ENCODE results near the gene ENTPD6.

ENTPD6 gene

DNA sequence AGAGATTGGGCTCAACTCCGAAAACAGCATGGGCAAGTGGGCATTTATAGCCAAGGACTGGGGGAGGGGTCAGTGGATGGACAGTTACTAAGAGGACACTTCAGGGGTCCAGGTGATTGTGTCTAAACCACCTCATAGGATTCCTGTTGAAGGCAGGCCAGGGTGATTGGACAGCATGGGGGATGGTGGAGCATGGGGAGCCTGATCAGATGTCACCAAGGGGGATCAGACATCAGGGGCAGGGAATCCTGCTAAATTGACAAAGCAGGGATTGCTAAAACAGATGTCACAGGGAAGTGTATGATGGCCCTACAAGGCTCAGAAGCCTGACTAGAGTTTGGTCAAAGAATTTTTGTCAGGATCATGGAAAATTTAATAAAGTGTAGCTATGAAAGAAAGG, 49.9 kb downstream of the ENTPD6 start:
- no peak for DNase-seq

DNA sequence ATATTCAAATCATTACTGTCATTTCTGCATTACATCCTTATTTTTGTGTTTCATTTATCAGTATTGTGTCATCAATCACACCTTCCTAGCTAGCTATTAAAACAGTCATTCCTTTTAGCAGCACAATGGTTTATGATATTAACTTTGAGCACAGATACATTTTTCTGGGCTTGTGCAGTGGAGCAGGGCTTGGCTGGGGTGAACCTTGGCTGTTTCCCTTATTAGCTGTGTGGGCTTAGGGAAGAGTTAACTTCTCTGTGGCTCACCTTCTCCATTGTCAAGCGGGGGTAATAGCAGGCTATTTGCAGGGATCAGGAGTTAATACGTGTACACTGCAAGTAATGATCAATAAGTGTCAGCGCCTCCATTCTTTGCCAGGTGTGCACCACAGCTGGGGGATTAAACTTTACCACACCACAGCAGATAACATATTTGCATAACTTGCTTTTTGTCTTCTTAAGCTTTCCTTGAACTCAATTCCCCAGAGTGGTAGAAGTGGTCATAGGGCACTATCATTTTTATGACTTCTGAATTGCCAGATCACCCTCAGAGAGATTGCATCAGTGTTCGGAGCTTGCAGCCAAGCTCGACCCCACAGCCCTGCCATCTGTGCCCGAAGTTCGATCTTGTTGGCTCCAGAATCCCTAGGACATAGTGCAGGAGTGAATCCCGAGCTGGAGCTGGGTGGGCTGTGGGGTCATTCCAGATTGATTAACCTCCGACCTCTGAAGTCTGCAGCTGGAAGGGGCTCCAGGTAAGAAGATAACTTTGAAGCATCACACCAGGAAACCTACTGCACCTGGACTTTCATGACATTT, 50.9 kb downstream of the ENTPD6 start:
- DNase-seq: no peak

DNA sequence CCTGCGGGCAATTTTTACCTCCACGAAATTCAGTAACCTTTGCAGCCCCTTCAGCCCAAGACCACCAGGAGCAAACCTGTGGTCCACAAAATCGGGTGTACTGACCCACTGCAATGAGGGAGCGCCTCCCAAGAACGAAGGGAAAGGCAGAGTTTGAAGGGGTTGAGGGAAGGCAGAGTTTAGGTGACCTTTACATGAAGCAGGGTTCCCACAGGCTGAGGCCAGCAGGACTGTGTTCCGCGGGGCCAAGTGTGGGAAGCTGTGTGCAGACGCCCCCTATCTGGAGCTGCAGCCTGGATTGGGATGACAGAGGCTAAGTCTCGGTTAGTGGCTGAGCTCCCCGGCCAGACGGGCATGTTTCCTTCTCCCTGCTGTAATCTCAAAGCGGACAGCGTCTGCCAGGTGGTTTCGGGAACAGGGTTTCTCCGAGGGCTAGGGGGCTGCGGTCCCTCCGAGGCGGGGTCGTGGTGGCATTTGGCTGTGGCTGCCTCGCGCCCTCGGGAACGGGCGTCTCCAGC, 51.5 kb downstream of the ENTPD6 start:
- peak; percentile 82 for DNase-seq

DNA sequence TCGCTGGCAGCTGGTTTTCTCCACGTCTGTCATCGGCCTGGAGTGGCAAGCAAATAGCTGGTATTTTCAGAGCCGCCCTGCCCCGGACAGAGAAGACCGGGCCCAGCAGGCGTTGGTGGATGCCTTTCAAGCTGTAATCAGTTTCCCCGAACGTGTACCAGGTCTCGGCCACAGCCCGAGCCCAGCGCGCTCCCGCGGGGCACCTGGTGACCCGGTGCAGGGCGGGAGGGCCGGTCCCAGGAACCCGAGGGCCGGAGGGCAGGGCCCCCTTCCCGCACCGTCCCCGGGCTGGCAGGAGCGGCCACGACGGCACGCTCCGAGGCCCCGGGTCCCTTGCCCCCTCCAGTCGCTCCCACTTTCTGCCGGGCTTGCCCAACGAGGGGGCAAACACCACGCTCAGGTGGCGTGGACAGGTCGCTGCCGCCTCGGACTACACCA, 52.0 kb downstream of the ENTPD6 start:
- peak; percentile 82 for DNase-seq

DNA sequence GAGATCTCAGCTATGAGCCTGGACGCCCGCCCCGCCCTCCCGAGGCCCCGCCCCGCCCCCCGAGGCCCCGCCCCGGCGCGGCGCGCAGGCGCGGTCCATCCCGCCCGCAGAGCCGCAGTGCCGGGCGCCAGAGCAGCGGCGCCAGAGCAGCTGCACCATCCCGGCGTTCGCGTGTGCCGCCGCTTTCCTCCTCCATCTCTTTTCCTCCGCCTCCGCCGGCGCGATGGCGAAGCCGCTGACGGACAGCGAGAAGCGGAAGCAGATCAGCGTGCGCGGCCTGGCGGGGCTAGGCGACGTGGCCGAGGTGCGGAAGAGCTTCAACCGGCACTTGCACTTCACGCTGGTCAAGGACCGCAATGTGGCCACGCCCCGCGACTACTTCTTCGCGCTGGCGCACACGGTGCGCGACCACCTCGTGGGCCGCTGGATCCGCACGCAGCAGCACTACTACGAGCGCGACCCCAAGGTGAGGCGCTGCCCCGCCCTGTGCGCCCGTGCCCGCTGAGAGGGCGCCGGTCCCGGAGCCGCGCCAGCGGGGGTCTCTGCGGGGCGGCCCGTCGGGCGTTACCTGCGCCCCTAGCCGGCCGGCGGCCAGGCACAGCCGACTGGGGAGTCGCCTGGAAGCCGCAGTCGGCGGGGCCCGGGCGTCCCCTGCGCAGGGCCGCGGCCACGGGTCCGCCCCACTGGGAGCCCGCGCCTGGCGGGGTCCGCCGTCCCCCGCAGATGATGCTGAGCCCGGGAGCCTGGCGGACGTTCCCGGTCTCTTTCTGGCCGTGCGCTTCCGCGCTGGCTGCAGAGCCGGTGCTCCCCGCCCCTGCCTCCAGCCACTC, 52.7 kb downstream of the ENTPD6 start, which contains the start of gene PYGB:
PYGB (plus strand) TSS at position 130 of the 830 bp plus-strand sequence; CDS start at position 224, 94 bp downstream.
- peak; percentile 93 for DNase-seq

DNA sequence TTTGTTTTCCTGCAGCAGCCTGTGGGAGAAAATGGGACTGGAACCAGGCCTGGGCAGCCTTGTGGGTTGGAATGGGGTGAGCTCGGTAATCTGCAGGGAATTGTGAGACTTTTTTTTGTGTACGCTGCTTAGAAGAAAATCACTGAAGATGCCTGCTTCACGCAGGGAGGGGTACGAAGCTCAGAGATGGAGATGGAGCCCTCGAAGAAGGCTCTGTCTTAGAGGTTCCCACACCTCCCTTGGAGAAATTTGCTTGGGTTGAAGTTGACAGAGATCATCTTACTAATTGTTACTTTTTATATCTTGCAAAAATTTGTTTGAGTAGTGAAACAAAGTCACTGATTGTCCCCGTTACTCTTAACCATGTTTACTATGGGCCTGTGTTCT, 53.3 kb downstream of the ENTPD6 start:
- no peak for DNase-seq

DNA sequence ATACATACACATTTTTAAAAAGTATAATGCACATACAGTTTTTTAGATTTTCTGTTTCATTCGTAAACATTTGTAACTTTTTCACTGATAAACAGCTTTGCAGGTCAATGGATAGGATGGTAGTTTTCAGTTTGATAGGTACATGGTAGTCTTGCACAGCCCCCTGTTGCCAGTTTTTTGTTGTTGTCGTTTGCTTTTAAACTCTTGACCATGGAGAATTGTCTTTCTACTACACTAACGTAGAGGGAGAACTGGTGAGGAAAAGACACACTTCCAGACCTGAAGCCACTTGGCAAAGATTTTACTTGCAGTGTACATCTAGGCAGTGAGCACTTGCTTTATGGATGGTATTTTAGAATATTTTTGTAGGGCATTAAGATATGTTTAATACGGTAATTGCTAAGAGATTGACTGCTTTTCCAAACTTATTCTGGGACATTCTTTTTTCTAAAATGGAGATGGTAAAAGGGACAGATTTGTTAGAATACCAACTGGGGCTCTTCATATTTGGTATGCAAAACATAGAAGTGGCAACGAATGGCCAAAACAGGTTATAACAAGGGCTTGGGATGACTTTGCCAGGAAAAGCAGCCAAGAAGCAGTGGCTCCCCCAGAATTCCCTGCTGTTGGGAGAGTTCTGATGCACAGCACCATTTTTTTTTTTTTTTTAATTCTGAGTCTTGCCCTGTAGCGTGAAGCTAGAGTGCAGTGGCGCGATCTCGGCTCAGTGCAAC, 53.9 kb downstream of the ENTPD6 start:
- DNase-seq: no peak

DNA sequence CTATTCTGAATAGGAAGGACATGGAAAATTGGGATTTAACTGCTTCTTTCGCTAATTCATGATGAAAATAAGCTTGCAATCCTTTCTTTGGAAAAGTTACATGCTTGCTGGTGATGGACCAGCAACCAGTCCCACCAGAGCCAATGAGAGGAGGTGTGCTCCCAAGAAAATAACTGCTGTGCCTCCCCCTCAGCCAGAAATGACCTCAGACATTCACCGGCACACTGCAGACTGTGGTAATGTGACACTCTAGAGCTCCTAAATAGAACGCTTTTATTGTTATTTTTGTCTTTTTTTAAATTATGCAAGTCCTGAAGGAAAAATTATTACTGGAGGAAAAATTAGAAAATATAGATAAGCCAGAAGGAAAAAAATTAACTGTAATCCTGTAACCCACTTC, 55.0 kb downstream of the ENTPD6 start:
- DNase-seq: no peak

DNA sequence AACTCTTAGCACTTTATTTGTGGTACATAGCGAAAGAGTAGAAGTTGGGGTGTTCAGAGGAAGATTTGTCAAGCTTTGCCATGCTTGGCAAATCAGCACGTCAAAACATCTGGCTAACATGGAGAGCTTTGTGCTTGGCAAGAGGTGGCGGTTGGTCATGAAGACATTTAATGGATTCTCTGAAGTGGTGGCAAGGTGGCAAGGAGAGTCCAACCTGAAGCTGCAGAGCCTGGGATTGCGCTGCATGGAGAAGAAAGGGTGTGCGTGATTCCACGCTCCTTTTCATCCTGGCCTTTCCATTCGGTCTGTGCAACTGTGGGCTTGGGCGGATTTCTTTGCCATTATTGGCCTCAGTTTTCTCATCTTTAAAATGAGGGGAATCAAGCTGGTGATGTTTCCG, 55.5 kb downstream of the ENTPD6 start:
- no peak for DNase-seq

DNA sequence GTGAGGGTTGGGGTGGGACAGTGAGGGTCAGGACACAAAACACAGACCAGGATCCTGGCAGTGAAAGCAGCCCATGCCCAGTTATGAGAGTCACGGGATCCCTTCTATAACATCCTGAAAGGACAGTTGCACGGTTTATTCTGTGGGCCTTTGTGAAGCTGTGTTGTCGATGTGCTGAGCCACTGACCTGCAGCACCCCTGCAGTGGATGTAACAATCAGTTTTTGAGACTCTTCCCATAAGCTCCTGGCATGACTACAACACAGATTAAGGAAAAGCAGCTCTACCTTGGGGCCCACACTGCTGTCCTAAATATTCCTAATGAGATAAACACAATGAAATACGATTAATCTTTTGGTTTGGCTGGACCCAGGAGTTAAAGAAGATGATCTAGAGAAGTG, 56.0 kb downstream of the ENTPD6 start:
- no peak for DNase-seq

DNA sequence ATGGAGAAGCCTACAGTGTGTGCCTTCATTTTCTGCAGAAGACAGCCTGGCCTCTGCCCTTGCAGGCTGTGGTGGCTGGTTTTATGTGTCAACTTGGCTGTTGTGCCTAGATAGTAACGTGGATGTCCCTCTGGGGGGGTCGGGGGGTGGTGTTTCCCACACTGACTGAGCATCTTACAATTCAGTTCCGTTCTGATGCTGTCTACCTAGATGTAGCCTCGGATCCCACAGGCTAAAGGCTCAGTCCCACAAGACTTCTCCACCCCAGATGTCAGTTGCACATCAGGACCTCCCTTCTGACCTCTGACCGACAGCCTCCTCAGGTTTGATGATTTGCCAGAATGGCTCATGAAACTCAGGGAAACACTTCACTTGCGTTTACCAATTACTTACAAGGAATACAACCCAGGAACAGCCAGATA, 56.7 kb downstream of the ENTPD6 start:
- DNase-seq: no peak

DNA sequence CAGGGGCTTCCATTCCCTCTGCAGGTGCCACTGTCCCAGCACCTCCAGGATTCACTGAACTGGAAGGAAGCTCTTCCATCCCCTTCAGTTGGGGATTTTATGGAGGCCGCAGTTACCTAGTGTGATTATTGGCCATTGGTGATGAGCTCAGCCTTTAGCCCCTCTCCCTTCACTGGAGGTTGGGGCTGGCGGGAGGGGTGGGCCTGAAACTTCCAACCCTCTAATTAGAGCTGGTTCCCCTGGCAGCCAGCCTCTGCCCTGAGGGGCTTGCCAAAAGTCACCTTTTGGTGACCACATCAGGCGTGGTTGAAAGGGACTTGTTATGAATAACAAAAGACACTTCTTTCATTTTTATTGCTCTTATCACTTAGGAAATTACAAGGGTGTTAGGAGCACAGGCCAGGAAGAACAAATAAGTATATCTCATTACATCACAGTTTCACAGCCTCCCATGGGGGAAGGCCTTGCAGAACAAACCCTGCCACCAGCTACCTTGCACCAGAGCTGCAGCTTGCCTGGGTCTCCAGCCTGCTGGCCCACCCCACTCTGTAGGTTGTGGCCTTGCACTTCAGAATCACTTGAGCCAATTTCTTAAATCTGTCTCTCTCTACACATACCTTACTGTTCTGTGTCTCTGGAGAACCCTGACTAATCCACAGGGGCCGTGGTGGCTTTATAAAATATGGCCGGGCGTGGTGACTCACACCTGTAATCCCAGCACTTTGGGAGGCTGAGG, 57.3 kb downstream of the ENTPD6 start:
- DNase-seq: no peak

DNA sequence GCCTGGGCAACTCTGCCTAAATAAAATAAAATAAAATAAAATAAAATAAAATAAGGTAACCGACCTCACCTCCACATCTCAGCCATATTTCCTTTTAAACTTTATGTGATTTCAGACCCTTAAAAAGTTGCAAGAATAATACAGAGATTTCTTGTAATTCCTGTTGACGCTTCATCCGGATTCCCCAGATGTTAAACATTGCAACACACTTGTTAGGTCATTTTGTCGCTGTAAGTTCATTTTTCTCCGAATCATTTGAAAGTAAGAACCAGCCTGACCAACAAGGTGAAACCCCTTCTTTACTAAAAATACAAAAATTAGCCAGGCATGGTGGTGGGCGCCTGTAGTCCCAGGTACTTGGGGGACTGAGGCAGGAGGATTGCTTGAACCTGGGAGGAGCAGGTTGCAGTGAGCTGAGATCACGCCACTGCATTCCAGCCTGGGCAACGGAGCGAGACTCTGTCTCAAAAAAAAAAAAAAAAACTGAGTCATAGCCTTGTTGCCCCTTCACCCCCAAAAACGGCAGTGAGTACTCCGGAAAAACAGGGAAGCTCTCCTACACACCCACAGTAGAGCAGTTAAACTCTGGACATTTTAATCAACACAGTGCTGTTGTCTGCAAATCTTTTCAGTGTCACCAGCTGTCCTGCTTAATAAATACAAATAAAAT, 58.2 kb downstream of the ENTPD6 start:
- DNase-seq: no peak

DNA sequence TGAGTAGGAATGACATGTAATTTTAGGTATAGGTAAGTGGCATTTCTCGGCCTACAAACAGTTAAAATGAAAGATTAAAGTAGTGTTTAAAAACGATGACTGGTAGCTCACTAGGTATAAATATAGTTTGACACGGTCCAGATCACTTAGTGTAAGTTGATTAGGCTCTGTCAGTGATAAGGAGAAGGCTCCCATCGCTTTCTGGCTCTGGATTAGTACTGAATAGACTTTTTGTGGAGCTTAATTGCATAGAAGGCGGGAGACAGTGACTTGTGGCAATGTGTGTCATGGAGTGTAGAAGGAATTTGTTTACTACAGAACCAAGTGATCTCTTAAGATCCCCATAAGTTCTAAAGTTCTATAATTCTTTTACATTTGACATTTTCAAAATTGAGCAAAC, 59.1 kb downstream of the ENTPD6 start:
- no peak for DNase-seq

DNA sequence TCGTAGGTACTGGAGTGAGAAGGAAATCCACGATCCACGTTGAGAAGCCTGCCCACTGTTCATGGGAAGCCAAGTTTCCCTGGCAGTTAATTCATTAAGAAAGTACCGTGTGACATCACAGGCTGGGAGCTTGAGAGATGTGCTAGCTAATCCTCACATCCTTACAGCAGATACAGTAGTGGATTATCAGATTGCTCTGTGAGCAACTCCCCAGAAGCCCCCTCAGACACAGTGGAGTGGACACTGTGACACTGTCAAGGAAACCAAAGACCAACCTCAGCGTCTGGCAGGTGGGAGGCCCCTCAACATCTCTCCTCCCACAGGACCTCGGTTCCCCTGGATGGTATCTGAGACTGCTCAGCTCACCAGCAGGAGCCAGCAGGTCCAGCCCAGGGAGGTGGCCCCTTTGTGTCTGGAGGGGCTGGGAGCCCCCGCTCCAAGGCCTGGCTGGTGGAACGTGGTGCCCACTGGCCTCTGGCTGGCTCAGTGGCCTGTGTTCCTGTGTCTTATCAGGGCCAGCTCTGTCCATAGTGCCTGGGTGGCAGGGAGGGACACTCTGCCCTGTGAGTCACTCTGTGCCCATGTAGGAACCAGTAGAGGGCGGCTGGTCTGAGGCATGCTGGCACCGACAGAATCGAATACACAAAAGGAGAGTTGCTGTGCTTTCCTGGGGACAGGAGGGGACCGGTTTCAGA, 59.6 kb downstream of the ENTPD6 start:
- DNase-seq: peak; percentile 32

DNA sequence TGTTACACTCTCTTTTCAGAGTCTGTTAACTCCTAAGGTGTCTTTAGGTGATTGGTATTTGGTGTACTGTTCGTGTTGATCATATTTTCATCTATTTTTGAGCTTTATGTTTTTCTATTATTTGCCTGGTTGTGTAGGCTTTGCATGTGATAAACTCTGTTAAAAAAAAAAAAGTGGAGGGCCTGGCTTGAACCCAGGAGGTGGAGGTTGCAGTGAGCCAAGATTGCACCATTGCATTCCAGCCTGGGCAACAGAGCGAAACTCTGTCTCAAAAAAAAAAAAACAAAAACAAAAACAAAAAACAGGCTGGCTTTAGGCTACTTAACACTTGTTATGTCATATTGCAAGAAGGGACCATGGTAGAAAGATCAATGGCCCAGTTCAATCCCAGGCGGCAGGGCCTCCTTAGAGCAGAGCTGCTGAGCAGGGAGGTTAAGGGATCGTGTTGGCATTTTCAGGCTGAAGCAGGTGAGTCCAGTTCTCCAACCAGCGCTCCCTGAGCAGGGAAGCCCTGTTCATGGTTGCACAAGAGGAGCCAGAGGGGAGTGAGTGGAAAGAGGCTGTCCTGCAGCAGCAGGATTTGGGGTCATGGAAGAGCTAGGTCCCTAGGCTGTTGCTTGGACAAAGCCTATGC, 60.8 kb downstream of the ENTPD6 start:
- DNase-seq: no peak

DNA sequence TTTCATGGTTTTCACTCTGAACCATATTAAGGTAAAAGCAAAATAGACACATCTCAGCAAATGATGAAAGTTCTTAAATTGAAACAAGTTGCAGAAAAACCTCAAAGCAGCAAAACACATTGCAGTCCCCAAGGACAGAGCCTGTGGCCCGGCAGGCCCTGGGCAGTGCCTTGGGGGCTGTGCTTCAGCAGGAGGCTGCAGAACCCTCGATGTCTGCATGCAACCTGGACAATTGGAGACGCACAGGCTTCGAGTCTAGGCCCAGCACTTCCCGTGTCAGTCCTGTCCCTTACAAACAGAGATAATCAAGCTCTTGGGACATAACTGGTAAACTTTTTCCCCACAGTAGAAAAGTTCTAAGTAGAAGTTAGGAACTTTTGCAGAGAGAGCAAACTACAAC, 61.6 kb downstream of the ENTPD6 start:
- no peak for DNase-seq

DNA sequence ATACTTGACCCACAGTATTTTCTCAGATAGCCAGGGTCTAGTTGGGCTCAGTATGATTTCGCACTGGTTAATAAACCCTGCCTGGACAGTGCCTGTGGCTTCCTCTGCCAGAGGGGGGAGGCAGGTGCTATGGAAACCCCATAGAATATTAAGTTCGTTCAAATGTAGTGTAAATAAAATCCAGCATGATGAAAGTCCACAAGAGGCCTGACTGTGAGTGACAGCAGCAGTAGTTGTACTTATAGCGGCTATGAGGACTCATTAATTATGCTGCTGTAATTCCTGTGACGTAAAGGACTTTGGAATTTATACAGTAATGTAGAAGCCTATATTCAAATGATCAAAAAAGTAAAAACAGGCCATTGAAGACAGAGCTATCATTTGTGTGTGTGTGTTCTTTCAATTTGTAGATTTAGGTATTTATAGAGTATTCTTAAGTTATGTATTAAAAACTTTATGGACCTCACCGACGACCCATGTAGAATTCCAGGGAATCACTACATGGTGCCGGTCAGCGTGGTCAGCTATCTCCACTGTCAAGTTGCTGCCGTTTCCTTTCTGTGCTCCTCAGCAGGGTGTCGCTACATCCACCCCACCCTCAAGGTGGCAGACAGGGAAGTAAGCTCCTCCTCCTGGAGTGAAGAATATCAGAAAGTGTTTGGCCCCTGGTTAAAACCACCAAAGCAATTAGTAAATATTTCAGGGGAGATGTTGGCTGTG, 62.4 kb downstream of the ENTPD6 start:
- no peak for DNase-seq

DNA sequence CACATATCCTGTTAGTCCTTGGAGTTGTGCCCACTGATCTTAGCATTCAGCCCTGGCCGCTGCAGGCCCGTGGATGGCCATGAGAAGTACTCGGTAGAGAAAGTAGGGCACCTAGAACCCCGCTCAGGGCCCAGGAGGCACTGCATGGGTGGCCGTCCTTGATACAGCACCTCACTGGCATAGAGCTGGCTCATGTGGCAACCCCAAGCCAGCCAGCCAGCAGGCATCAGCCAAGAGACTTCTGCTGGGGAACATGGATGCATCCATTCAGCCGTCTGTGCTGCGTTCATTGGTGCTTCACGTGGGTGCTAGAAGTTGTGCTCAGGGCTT, 62.9 kb downstream of the ENTPD6 start:
- no peak for DNase-seq

DNA sequence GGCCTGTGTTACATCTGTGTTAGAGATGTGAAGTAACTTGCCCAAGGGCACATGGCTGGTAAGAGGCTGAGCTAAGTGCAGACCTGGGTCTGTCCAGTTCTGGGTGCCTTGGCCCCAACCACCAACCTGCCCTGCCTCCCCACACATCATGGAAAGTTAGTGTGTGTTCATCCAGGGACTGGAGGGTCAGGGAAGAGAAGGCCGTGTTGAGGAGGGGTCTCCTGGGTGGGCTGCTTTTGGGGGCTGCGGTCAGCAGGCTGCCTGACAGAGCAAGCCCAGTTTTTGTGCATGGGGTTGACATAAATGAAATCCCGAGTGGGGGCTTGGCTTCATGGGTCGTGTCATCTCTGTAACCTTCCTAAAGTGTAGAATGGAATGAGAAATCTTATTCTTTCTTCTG, 63.3 kb downstream of the ENTPD6 start:
- DNase-seq: no peak
